ENCODE data around the gene CERS6. TPM values are rescaled to one million over a fixed set of nuclear protein-coding genes. Genes with fewer than 3 reads are reported as not detected.
"Not testable (repeated sequence)": the region's sequence is repeated elsewhere in the genome, so short reads cannot be mapped to it uniquely, and the experiment has no call there.

Gene CERS6
- polyA plus RNA-seq, 4 donors: 6.8 to 55.4 (median 21.9) TPM

- not testable (repeated sequence) for H3K36me3 ChIP-seq (ENCODE audit: control insufficient read depth in 3 of 3, insufficient read depth in 2 of 3, low read depth in 1 of 3, low read length in 3 of 3); H3K9me3 ChIP-seq (ENCODE audit: control insufficient read depth in 2 of 2, insufficient read depth in 1 of 2, low read depth in 1 of 2, low read length in 1 of 2); H3K27ac ChIP-seq (ENCODE audit: low read depth in 1 of 3, low read length in 2 of 3); FAIRE-seq; H3K27me3 ChIP-seq (ENCODE audit: control insufficient read depth in 3 of 3, insufficient read depth in 3 of 3, low read length in 3 of 3); H3K4me3 ChIP-seq (ENCODE audit: low read depth in 1 of 3, low read length in 3 of 3); DNase-seq
- WGBS, 3 donors: 82 to 88% (median 87%) methylated on average over 4 of the region's 4 CpGs
- H3K4me1 ChIP-seq (ENCODE audit: control insufficient read depth in 3 of 3, insufficient read depth in 2 of 3, low read depth in 1 of 3, low read length in 2 of 3): peaks cover 4 to 40% (median 4%) of the 10 kb centered on the region in 3 donors
These were observed 35.7 kb downstream of the CERS6 start for GRCh38 chr2:168491728-168492127.

GRCh38 chr2:168493219-168493618 lies 37.1 kb downstream of the CERS6 start:
- H3K4me1 ChIP-seq (ENCODE audit: control insufficient read depth in 3 of 3, insufficient read depth in 2 of 3, low read depth in 1 of 3, low read length in 2 of 3): peaks cover 4 to 40% (median 4%) of the 10 kb centered on the region in 3 donors
- FAIRE-seq (peak; percentile 62), DNase-seq (peak; percentile 78 to 93)
- WGBS, 3 donors: 26 to 64% (median 36%) methylated on average over 2 of the region's 2 CpGs
- H3K27ac ChIP-seq (ENCODE audit: low read depth in 1 of 3, low read length in 2 of 3): peak overlapping the region in 2 of 3 donors; percentile 60 to 76
- not testable (repeated sequence) for H3K36me3 ChIP-seq (ENCODE audit: control insufficient read depth in 3 of 3, insufficient read depth in 2 of 3, low read depth in 1 of 3, low read length in 3 of 3); H3K27me3 ChIP-seq (ENCODE audit: control insufficient read depth in 3 of 3, insufficient read depth in 3 of 3, low read length in 3 of 3); H3K9me3 ChIP-seq (ENCODE audit: control insufficient read depth in 2 of 2, insufficient read depth in 1 of 2, low read depth in 1 of 2, low read length in 1 of 2); H3K4me3 ChIP-seq (ENCODE audit: low read depth in 1 of 3, low read length in 3 of 3)

GRCh38 chr2:168494190-168494711 lies 38.2 kb downstream of the CERS6 start:
- Histone ChIP-seq H3K27me3 (ENCODE audit: control insufficient read depth in 3 of 3, insufficient read depth in 3 of 3, low read length in 3 of 3) (no peaks in the 10 kb centered on the region), H3K27ac (ENCODE audit: low read depth in 1 of 3, low read length in 2 of 3) (peak overlapping the region; percentile 65 to 76 (median 75)), H3K36me3 (ENCODE audit: control insufficient read depth in 3 of 3, insufficient read depth in 2 of 3, low read depth in 1 of 3, low read length in 3 of 3) (peaks cover 0 to 8% (median 0%) of the 10 kb centered on the region in 3 donors), H3K4me1 (ENCODE audit: control insufficient read depth in 3 of 3, insufficient read depth in 2 of 3, low read depth in 1 of 3, low read length in 2 of 3) (peaks cover 4 to 40% (median 4%) of the 10 kb centered on the region in 3 donors), H3K9me3 (ENCODE audit: control insufficient read depth in 2 of 2, insufficient read depth in 1 of 2, low read depth in 1 of 2, low read length in 1 of 2) (no peaks in the 10 kb centered on the region), H3K4me3 (ENCODE audit: low read depth in 1 of 3, low read length in 3 of 3) (no peak overlapping the region)
- WGBS, 3 donors: 40 to 69% (median 54%) methylated on average over 7 of the region's 7 CpGs
- FAIRE-seq (no peak), DNase-seq (peak; percentile 44 to 78)

- Histone ChIP-seq H3K9me3 (ENCODE audit: control insufficient read depth in 2 of 2, insufficient read depth in 1 of 2, low read depth in 1 of 2, low read length in 1 of 2) (peaks cover 0 to 4% of the 10 kb centered on the region in 2 donors), H3K27ac (ENCODE audit: low read depth in 1 of 3, low read length in 2 of 3) (no peak overlapping the region), H3K4me1 (ENCODE audit: control insufficient read depth in 3 of 3, insufficient read depth in 2 of 3, low read depth in 1 of 3, low read length in 2 of 3) (peaks cover 4 to 30% (median 4%) of the 10 kb centered on the region in 3 donors), H3K36me3 (ENCODE audit: control insufficient read depth in 3 of 3, insufficient read depth in 2 of 3, low read depth in 1 of 3, low read length in 3 of 3) (peaks cover 0 to 8% (median 0%) of the 10 kb centered on the region in 3 donors), H3K27me3 (ENCODE audit: control insufficient read depth in 3 of 3, insufficient read depth in 3 of 3, low read length in 3 of 3) (no peaks in the 10 kb centered on the region), H3K4me3 (ENCODE audit: low read depth in 1 of 3, low read length in 3 of 3) (no peak overlapping the region)
- WGBS, 3 donors: 35 to 56% (median 44%) methylated on average over 1 of the region's 1 CpG
- no peak for DNase-seq
- FAIRE-seq: no peak
These were observed 39.5 kb downstream of the CERS6 start for GRCh38 chr2:168495524-168495923.

GRCh38 chr2:168496906-168497305 lies 40.8 kb downstream of the CERS6 start:
- Histone ChIP-seq H3K4me3 (ENCODE audit: low read depth in 1 of 3, low read length in 3 of 3) (no peak overlapping the region), H3K36me3 (ENCODE audit: control insufficient read depth in 3 of 3, insufficient read depth in 2 of 3, low read depth in 1 of 3, low read length in 3 of 3) (peaks cover 0 to 8% (median 0%) of the 10 kb centered on the region in 3 donors), H3K9me3 (ENCODE audit: control insufficient read depth in 2 of 2, insufficient read depth in 1 of 2, low read depth in 1 of 2, low read length in 1 of 2) (peaks cover 0 to 8% of the 10 kb centered on the region in 2 donors), H3K27ac (ENCODE audit: low read depth in 1 of 3, low read length in 2 of 3) (no peak overlapping the region), H3K27me3 (ENCODE audit: control insufficient read depth in 3 of 3, insufficient read depth in 3 of 3, low read length in 3 of 3) (no peaks in the 10 kb centered on the region), H3K4me1 (ENCODE audit: control insufficient read depth in 3 of 3, insufficient read depth in 2 of 3, low read depth in 1 of 3, low read length in 2 of 3) (peaks cover 4 to 24% (median 4%) of the 10 kb centered on the region in 3 donors)
- 70 to 87% (median 82%) methylated on average over 2 of the region's 2 CpGs for WGBS, 3 donors
- FAIRE-seq (no peak), DNase-seq (no peak)

- H3K27ac ChIP-seq (ENCODE audit: low read depth in 1 of 3, low read length in 2 of 3): no peak overlapping the region
- H3K36me3 ChIP-seq (ENCODE audit: control insufficient read depth in 3 of 3, insufficient read depth in 2 of 3, low read depth in 1 of 3, low read length in 3 of 3): peaks cover 0 to 7% (median 0%) of the 10 kb centered on the region in 3 donors
- FAIRE-seq (no peak), DNase-seq (no peak)
- no peak overlapping the region for H3K4me3 ChIP-seq (ENCODE audit: low read depth in 1 of 3, low read length in 3 of 3)
- WGBS, 3 donors: 56 to 63% (median 59%) methylated on average over 4 of the region's 4 CpGs
- H3K27me3 ChIP-seq (ENCODE audit: control insufficient read depth in 3 of 3, insufficient read depth in 3 of 3, low read length in 3 of 3): no peaks in the 10 kb centered on the region
- H3K9me3 ChIP-seq (ENCODE audit: control insufficient read depth in 2 of 2, insufficient read depth in 1 of 2, low read depth in 1 of 2, low read length in 1 of 2): peaks cover 0 to 17% of the 10 kb centered on the region in 2 donors
- peaks cover 4 to 14% (median 4%) of the 10 kb centered on the region in 3 donors for H3K4me1 ChIP-seq (ENCODE audit: control insufficient read depth in 3 of 3, insufficient read depth in 2 of 3, low read depth in 1 of 3, low read length in 2 of 3)
These were observed 43.4 kb downstream of the CERS6 start for GRCh38 chr2:168499500-168499899.

GRCh38 chr2:168500516-168500915 lies 44.4 kb downstream of the CERS6 start:
- no peak overlapping the region for H3K27ac ChIP-seq (ENCODE audit: low read depth in 1 of 3, low read length in 2 of 3)
- FAIRE-seq (no peak), DNase-seq (no peak)
- peaks cover 0 to 17% of the 10 kb centered on the region in 2 donors for H3K9me3 ChIP-seq (ENCODE audit: control insufficient read depth in 2 of 2, insufficient read depth in 1 of 2, low read depth in 1 of 2, low read length in 1 of 2)
- H3K4me1 ChIP-seq (ENCODE audit: control insufficient read depth in 3 of 3, insufficient read depth in 2 of 3, low read depth in 1 of 3, low read length in 2 of 3): peaks cover under 1 to 6% (median 1%) of the 10 kb centered on the region in 3 donors
- no peak overlapping the region for H3K4me3 ChIP-seq (ENCODE audit: low read depth in 1 of 3, low read length in 3 of 3)
- H3K36me3 ChIP-seq (ENCODE audit: control insufficient read depth in 3 of 3, insufficient read depth in 2 of 3, low read depth in 1 of 3, low read length in 3 of 3): peaks cover 0 to 6% (median 0%) of the 10 kb centered on the region in 3 donors
- H3K27me3 ChIP-seq (ENCODE audit: control insufficient read depth in 3 of 3, insufficient read depth in 3 of 3, low read length in 3 of 3): no peaks in the 10 kb centered on the region

GRCh38 chr2:168501466-168502065 lies 45.5 kb downstream of the CERS6 start:
- no peaks in the 10 kb centered on the region for H3K27me3 ChIP-seq (ENCODE audit: control insufficient read depth in 3 of 3, insufficient read depth in 3 of 3, low read length in 3 of 3)
- DNase-seq: no peak
- H3K9me3 ChIP-seq (ENCODE audit: control insufficient read depth in 2 of 2, insufficient read depth in 1 of 2, low read depth in 1 of 2, low read length in 1 of 2): peaks cover 0 to 17% of the 10 kb centered on the region in 2 donors
- peaks cover 0 to 6% (median 0%) of the 10 kb centered on the region in 3 donors for H3K36me3 ChIP-seq (ENCODE audit: control insufficient read depth in 3 of 3, insufficient read depth in 2 of 3, low read depth in 1 of 3, low read length in 3 of 3)
- FAIRE-seq: no peak
- H3K4me3 ChIP-seq (ENCODE audit: low read depth in 1 of 3, low read length in 3 of 3): no peak overlapping the region
- peaks cover 0 to 4% (median 0%) of the 10 kb centered on the region in 3 donors for H3K4me1 ChIP-seq (ENCODE audit: control insufficient read depth in 3 of 3, insufficient read depth in 2 of 3, low read depth in 1 of 3, low read length in 2 of 3)
- no peak overlapping the region for H3K27ac ChIP-seq (ENCODE audit: low read depth in 1 of 3, low read length in 2 of 3)
- WGBS, 3 donors: 79 to 83% (median 81%) methylated on average over 4 of the region's 4 CpGs
